Measurements from ENCODE around the gene ZSCAN10.
"Not testable (repeated sequence)": the region's sequence is repeated elsewhere in the genome, so short reads cannot be mapped to it uniquely, and the experiment has no call there.

The ZSCAN10 gene

GRCh38 chr16:3083408-3083807, 15.7 kb downstream of the ZSCAN10 start:
- DNase-seq: not testable (repeated sequence)

GRCh38 chr16:3081957-3082356, 17.1 kb downstream of the ZSCAN10 start:
- not testable (repeated sequence) for DNase-seq

- DNase-seq: no peak
These were observed 19.1 kb downstream of the ZSCAN10 start for GRCh38 chr16:3080024-3080423.

- DNase-seq: no peak
These were observed 22.5 kb downstream of the ZSCAN10 start for GRCh38 chr16:3076577-3076976.

GRCh38 chr16:3075946-3076345, 23.1 kb downstream of the ZSCAN10 start:
- not testable (repeated sequence) for DNase-seq

- DNase-seq: no peak
These were observed 23.6 kb downstream of the ZSCAN10 start for GRCh38 chr16:3075523-3075915.

GRCh38 chr16:3074860-3075522, 24.1 kb downstream of the ZSCAN10 start:
- no peak for DNase-seq

- no peak for DNase-seq
These were observed 25.6 kb downstream of the ZSCAN10 start for GRCh38 chr16:3073448-3073847.

GRCh38 chr16:3072576-3073263, 26.4 kb downstream of the ZSCAN10 start:
- DNase-seq: not testable (repeated sequence)

- not testable (repeated sequence) for DNase-seq
These were observed 26.9 kb downstream of the ZSCAN10 start for GRCh38 chr16:3072148-3072547.

GRCh38 chr16:3071655-3072054, 27.4 kb downstream of the ZSCAN10 start:
- no peak for DNase-seq

GRCh38 chr16:3070608-3071111, 28.4 kb downstream of the ZSCAN10 start:
- no peak for DNase-seq

GRCh38 chr16:3069146-3069545, 29.9 kb downstream of the ZSCAN10 start:
- not testable (repeated sequence) for DNase-seq

GRCh38 chr16:3068487-3068886, 30.6 kb downstream of the ZSCAN10 start:
- no peak for DNase-seq

- DNase-seq: no peak
These were observed 32.7 kb downstream of the ZSCAN10 start for GRCh38 chr16:3066440-3066748.

- DNase-seq: no peak
These were observed 33.2 kb downstream of the ZSCAN10 start for GRCh38 chr16:3065742-3066439.

- no peak for DNase-seq
These were observed 33.9 kb downstream of the ZSCAN10 start, which contains the start of gene IL32 for GRCh38 chr16:3065069-3065741. Gene IL32, plus strand, starts transcription at chr16:3065640. Its CDS starts 172 bp downstream, at chr16:3065812.

GRCh38 chr16:3063625-3064386, 35.3 kb downstream of the ZSCAN10 start:
- no peak for DNase-seq

- DNase-seq: no peak
These were observed 36.5 kb downstream of the ZSCAN10 start for GRCh38 chr16:3062553-3062952.

GRCh38 chr16:3060339-3061127, 38.6 kb downstream of the ZSCAN10 start:
- DNase-seq: no peak

GRCh38 chr16:3059723-3060242, 39.3 kb downstream of the ZSCAN10 start:
- no peak for DNase-seq
